AG10803 (cell line): Measurements from ENCODE around the gene RAB3C.

ENCODE experiments used
- DNase-seq: peaks from one replicate; pipeline ENCODE4 v3.0.0; 2010; ENCODE audit warnings: low read depth
- H3K4me3 ChIP-seq: 2 replicates; pipeline ENCODE4 v1.5.1; 2011; ENCODE audit warnings: mild to moderate bottlenecking, low read length, control low read depth
- CTCF ChIP-seq: conservative IDR thresholded peaks from 2 replicates; pipeline ENCODE4 v1.5.1; 2011; ENCODE audit warnings: mild to moderate bottlenecking, low read length, control low read depth, inconsistent platforms

RAB3C gene

GRCh38 chr5:58717303-58718007, 134.6 kb downstream of the RAB3C start:
- TF ChIP-seq CTCF: no peak
- DNase-seq: no peak
- no peak overlapping the region for H3K4me3 ChIP-seq

- no peak overlapping the region for H3K4me3 ChIP-seq
- TF ChIP-seq CTCF: no peak
- no peak for DNase-seq
Measured at GRCh38 chr5:58718269-58718978, 135.5 kb downstream of the RAB3C start.

- no peak overlapping the region for H3K4me3 ChIP-seq
- TF ChIP-seq CTCF: no peak
- no peak for DNase-seq
Measured at GRCh38 chr5:58722160-58722559, 139.3 kb downstream of the RAB3C start.

- TF ChIP-seq CTCF: no peak
- H3K4me3 ChIP-seq: no peak overlapping the region
- DNase-seq: no peak
Measured at GRCh38 chr5:58724992-58725391, 142.1 kb downstream of the RAB3C start.

GRCh38 chr5:58731641-58732040, 148.8 kb downstream of the RAB3C start:
- no peak overlapping the region for H3K4me3 ChIP-seq
- no peak for TF ChIP-seq CTCF
- no peak for DNase-seq

- TF ChIP-seq CTCF: no peak
- H3K4me3 ChIP-seq: no peak overlapping the region
- no peak for DNase-seq
Measured at GRCh38 chr5:58735637-58736036, 152.8 kb downstream of the RAB3C start.

- no peak for TF ChIP-seq CTCF
- DNase-seq: no peak
- no peak overlapping the region for H3K4me3 ChIP-seq
Measured at GRCh38 chr5:58736214-58736613, 153.3 kb downstream of the RAB3C start.
